KMS-11 (cell line): ENCODE measurements around the gene ACO1.

Experiments used
- H2AFZ ChIP-seq: fragments of 200-600 bp; sonication (generic); 2 replicates; pipeline ENCODE4 v1.6.1; 2016; ENCODE audit warnings: antibody characterized with exemption, mixed run types, low read depth
- H3K27ac ChIP-seq: fragments of 200-600 bp; sonication (generic); 2 replicates; pipeline ENCODE4 v1.6.1; 2016; ENCODE audit warnings: mild to moderate bottlenecking, mixed run types
- H3K27me3 ChIP-seq: fragments of 200-600 bp; sonication (generic); 2 replicates; pipeline ENCODE4 v1.6.1; 2017; ENCODE audit warnings: mild to moderate bottlenecking, low read depth, mixed run types, moderate library complexity; ENCODE audit not compliant: insufficient read depth
- H3K36me3 ChIP-seq: fragments of 200-600 bp; sonication (generic); 2 replicates; pipeline ENCODE4 v1.6.1; 2017; ENCODE audit warnings: mild to moderate bottlenecking, mixed run types; ENCODE audit not compliant: insufficient read depth
- H3K4me1 ChIP-seq: fragments of 200-600 bp; sonication (generic); 2 replicates; pipeline ENCODE4 v1.6.1; 2016; ENCODE audit warnings: mild to moderate bottlenecking, low read depth, mixed run types; ENCODE audit not compliant: poor library complexity, severe bottlenecking
- H3K4me2 ChIP-seq: fragments of 200-600 bp; sonication (generic); 2 replicates; pipeline ENCODE4 v1.7.0; 2016; ENCODE audit warnings: mild to moderate bottlenecking, mixed run types
- H3K4me3 ChIP-seq: fragments of 200-600 bp; sonication (generic); IDR thresholded peaks from 2 replicates; pipeline ENCODE4 v1.6.1; 2017; ENCODE audit warnings: low read depth, low read length, mixed read lengths; ENCODE audit not compliant: insufficient read depth
- H3K79me2 ChIP-seq: fragments of 200-600 bp; sonication (generic); 2 replicates; pipeline ENCODE4 v1.6.1; 2016; ENCODE audit warnings: low read depth, mixed run types; ENCODE audit not compliant: insufficient read depth
- H3K9ac ChIP-seq: fragments of 200-600 bp; sonication (generic); 2 replicates; pipeline ENCODE4 v1.6.1; 2016; ENCODE audit warnings: mild to moderate bottlenecking, mixed run types
- H4K20me1 ChIP-seq: fragments of 200-600 bp; sonication (generic); 2 replicates; pipeline ENCODE4 v1.6.1; 2016; ENCODE audit warnings: mild to moderate bottlenecking, mixed run types; ENCODE audit not compliant: insufficient read depth
- TF ChIP-seq, protein P1 (sequence below): fragments of 200-600 bp; sonication (generic); conservative IDR thresholded peaks from 2 replicates; pipeline ENCODE4 v1.6.1; 2017; ENCODE audit warnings: low read depth, mild to moderate bottlenecking, antibody characterized with exemption, low read length, moderate library complexity, mixed read lengths

Gene ACO1

DNA sequence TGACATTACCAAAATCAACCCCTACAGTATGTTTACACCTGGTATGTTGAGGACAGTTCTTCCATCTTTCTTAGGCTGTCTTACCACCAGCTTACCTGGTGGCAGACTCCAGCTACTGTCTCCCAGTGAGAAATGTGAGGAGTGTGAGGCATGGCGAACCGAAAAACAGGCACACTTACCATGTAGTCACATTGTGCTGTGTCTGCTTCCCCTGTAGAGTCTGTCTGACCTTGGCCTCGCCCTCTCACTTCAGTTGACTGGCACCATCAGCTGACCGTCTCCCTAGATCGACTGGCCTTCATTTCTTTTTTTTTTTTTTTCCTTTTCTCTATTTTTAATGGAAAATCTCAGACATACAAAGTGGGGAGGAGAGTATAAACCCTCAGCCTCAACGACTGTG is 4.9 kb downstream of the ACO1 start:
- H3K79me2 ChIP-seq, result no peaks in the 10 kb centered on the region
- no peak overlapping the region for H3K4me2 ChIP-seq
- TF ChIP-seq, protein P1, sequence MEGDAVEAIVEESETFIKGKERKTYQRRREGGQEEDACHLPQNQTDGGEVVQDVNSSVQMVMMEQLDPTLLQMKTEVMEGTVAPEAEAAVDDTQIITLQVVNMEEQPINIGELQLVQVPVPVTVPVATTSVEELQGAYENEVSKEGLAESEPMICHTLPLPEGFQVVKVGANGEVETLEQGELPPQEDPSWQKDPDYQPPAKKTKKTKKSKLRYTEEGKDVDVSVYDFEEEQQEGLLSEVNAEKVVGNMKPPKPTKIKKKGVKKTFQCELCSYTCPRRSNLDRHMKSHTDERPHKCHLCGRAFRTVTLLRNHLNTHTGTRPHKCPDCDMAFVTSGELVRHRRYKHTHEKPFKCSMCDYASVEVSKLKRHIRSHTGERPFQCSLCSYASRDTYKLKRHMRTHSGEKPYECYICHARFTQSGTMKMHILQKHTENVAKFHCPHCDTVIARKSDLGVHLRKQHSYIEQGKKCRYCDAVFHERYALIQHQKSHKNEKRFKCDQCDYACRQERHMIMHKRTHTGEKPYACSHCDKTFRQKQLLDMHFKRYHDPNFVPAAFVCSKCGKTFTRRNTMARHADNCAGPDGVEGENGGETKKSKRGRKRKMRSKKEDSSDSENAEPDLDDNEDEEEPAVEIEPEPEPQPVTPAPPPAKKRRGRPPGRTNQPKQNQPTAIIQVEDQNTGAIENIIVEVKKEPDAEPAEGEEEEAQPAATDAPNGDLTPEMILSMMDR, result no peak
- no peaks in the 10 kb centered on the region for H4K20me1 ChIP-seq
- H2AFZ ChIP-seq, result no peak overlapping the region
- H3K27ac ChIP-seq, result no peak overlapping the region
- H3K4me1 ChIP-seq, result peaks cover 8% of the 10 kb centered on the region
- H3K4me3 ChIP-seq, result no peak overlapping the region
- H3K27me3 ChIP-seq, result no peaks in the 10 kb centered on the region
- no peaks in the 10 kb centered on the region for H3K36me3 ChIP-seq
- no peak overlapping the region for H3K9ac ChIP-seq

DNA sequence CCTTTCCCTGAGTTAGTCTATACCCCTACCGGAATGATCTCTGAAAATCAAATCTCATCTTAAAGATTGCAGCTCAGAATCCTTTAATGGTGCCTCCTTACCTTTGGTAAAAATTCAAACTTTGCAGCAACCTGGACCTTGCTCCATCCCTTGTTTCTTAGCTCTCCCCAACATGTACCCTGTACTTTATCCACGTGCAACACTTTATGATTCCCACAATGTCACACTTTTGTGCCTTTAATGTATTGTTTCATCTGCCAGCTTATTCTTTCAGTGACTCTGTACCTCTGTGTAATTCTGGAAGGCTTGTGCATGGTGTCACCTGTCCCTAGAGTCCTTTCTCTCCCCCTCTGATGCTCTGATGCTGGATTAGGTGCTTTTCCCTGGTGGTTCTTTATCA is 9.5 kb downstream of the ACO1 start:
- Histone ChIP-seq H4K20me1 (no peaks in the 10 kb centered on the region), H3K27me3 (no peaks in the 10 kb centered on the region), H3K4me2 (no peak overlapping the region), H2AFZ (no peak overlapping the region), H3K4me3 (no peak overlapping the region), H3K9ac (no peak overlapping the region), H3K4me1 (no peaks in the 10 kb centered on the region), H3K36me3 (no peaks in the 10 kb centered on the region), H3K79me2 (no peaks in the 10 kb centered on the region), H3K27ac (no peak overlapping the region)
- TF ChIP-seq, protein P1, result no peak

DNA sequence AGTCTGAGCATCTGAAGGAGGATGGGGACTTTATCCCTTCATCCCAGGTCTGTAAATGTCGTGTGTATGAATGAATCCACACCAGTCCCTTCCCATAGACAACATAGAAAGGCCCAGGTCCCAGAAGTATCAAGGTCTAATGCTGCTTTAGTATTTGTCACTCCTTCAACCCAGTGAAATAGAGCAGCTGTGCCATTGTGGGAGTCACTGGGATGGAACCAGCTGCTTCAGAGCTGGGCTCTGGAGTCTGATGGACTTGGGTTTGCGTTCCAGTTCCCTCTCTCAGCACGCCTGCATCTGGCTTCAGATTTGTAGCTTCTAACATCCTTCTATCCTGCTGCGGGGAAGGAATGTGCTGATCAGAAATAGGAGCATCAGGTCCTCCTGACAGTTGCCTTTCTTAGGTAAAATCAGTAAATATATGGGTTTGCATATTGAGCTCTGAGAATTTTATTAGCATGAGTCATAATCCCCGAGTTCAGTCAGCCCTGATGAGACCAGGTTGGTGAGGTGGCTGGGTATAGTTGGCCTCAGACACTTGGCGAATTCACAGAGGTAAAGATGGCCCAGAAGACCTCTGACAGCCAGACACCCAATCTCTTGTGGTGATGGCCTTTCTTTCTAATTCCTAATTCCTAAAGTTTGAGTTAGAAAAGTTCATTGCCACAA is 10.1 kb downstream of the ACO1 start:
- Histone ChIP-seq H4K20me1 (no peaks in the 10 kb centered on the region), H3K4me2 (no peak overlapping the region), H3K36me3 (no peaks in the 10 kb centered on the region), H3K4me3 (no peak overlapping the region), H2AFZ (no peak overlapping the region), H3K27me3 (no peaks in the 10 kb centered on the region), H3K9ac (no peak overlapping the region), H3K27ac (no peak overlapping the region), H3K79me2 (no peaks in the 10 kb centered on the region), H3K4me1 (no peaks in the 10 kb centered on the region)
- TF ChIP-seq, protein P1, result no peak

DNA sequence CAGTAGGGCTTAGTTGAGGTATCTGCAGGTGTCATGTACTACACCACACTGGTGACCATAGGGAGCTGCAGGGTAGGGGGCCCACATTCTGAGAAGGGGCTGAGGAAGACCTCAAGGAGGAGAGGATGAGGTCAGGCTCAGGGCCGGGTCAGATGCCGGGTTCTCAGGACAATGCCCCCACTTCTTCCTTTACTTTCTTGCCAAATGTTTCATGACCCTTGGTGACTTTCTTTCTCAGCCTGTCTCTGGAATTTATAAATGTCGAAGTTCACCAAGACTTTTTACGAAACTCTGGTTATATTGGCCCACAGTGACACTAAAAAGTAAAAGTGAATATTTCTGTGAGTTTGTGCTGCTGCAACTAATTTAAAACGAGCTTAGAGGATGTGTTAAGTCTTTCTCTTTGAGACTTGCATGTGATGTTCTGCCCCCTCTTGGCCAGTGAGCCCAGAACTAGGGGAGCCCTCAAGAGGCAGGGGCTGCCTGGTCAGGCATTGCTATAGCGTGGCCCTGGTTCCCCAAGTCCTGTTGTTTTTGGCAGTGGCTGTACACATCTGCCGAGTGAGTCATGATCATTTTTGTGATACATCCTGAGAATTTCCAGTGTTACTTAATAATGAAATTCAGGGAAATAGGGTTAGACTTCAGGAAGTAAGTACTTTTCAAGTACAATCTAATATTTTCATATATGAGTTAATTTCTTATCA is 11.2 kb downstream of the ACO1 start:
- Histone ChIP-seq H3K9ac (no peak overlapping the region), H3K27me3 (no peaks in the 10 kb centered on the region), H2AFZ (no peak overlapping the region), H3K27ac (no peak overlapping the region), H4K20me1 (no peaks in the 10 kb centered on the region), H3K79me2 (no peaks in the 10 kb centered on the region), H3K36me3 (no peaks in the 10 kb centered on the region), H3K4me3 (no peak overlapping the region), H3K4me1 (no peaks in the 10 kb centered on the region), H3K4me2 (no peak overlapping the region)
- TF ChIP-seq, protein P1, result no peak
